KBM-7 (cell line): ENCODE data around the gene ZBTB7B.

Experiments
- DNase-seq: peaks from one replicate; pipeline ENCODE4 v3.0.0-alpha.2; 2015
- in situ Hi-C: fragments of 300-500 bp; cut with MboI; formaldehyde crosslinking; loops from 2 replicates; pipeline ENCODE4 v1.14.3; 2020; ENCODE audit warnings: low sequenced_read_pairs, low pct_unique_long_range_greater_than_20kb, mixed read lengths

Gene ZBTB7B

GRCh38 chr1:155011437-155012025, 8.9 kb downstream of the ZBTB7B start:
- in situ Hi-C loops, result no loop called here
- no peak for DNase-seq

GRCh38 chr1:155012026-155012546, 9.5 kb downstream of the ZBTB7B start:
- DNase-seq, result peak; percentile 49
- in situ Hi-C loops, result no loop called here

GRCh38 chr1:155012776-155013602, 10.4 kb downstream of the ZBTB7B start:
- in situ Hi-C loops, result no loop called here
- no peak for DNase-seq

- DNase-seq, result no peak
- in situ Hi-C loops, result no loop called here
Measured at GRCh38 chr1:155013632-155014031, 11.0 kb downstream of the ZBTB7B start.

- in situ Hi-C loops, result no loop called here
- no peak for DNase-seq
Measured at GRCh38 chr1:155014709-155015508, 12.3 kb downstream of the ZBTB7B start.

GRCh38 chr1:155015527-155016230, 13.1 kb downstream of the ZBTB7B start:
- in situ Hi-C loops, result no loop called here
- no peak for DNase-seq

GRCh38 chr1:155016231-155016831, 13.7 kb downstream of the ZBTB7B start:
- no peak for DNase-seq
- in situ Hi-C loops, result no loop called here

GRCh38 chr1:155017041-155017945, 14.7 kb downstream of the ZBTB7B start:
- DNase-seq, result peak; percentile 97
- in situ Hi-C loops, result no loop called here

GRCh38 chr1:155017946-155018316, 15.3 kb downstream of the ZBTB7B start:
- in situ Hi-C loops, result no loop called here
- DNase-seq, result no peak

GRCh38 chr1:155018617-155019348, 16.2 kb downstream of the ZBTB7B start:
- in situ Hi-C loops, result no loop called here
- no peak for DNase-seq

GRCh38 chr1:155019377-155020245, 17.0 kb downstream of the ZBTB7B start:
- DNase-seq, result no peak
- in situ Hi-C loops, result no loop called here

- DNase-seq, result no peak
- in situ Hi-C loops, result no loop called here
Measured at GRCh38 chr1:155022136-155022926, 19.7 kb downstream of the ZBTB7B start.

- no peak for DNase-seq
- in situ Hi-C loops, result no loop called here
Measured at GRCh38 chr1:155022927-155023236, 20.3 kb downstream of the ZBTB7B start.

- no peak for DNase-seq
- in situ Hi-C loops, result no loop called here
Measured at GRCh38 chr1:155023627-155024026, 21.0 kb downstream of the ZBTB7B start.

- in situ Hi-C loops, result no loop called here
- no peak for DNase-seq
Measured at GRCh38 chr1:155024315-155024714, 21.7 kb downstream of the ZBTB7B start.

GRCh38 chr1:155026154-155026553, 23.6 kb downstream of the ZBTB7B start:
- no peak for DNase-seq
- in situ Hi-C loops, result no loop called here
